MM.1S (cell line): ENCODE results near the gene BBS1.
"Not testable (repeated sequence)": the region's sequence is repeated elsewhere in the genome, so short reads cannot be mapped to it uniquely, and the experiment has no call there.

Experiments
- DNase-seq: peaks from one replicate; pipeline ENCODE4 v3.0.0-alpha.2; 2015
- H2AFZ ChIP-seq: fragments of 300-600 bp; sonication (generic); 2 replicates; pipeline ENCODE4 v1.6.0; 2016; ENCODE audit warnings: antibody characterized with exemption, low read length
- H3F3A ChIP-seq: fragments of 300-600 bp; sonication (generic); 2 replicates; pipeline ENCODE4 v1.6.1; 2016; ENCODE audit warnings: mild to moderate bottlenecking, antibody characterized with exemption, low read length, moderate library complexity, mixed read lengths; ENCODE audit not compliant: insufficient read depth
- H3K27ac ChIP-seq: fragments of 300-600 bp; sonication (generic); 2 replicates; pipeline ENCODE4 v1.5.1; 2016; ENCODE audit warnings: mild to moderate bottlenecking, low read length
- H3K27me3 ChIP-seq: fragments of 300-600 bp; sonication (generic); replicated peaks from 2 replicates; pipeline ENCODE4 v1.6.0; 2016; ENCODE audit warnings: low read length; ENCODE audit not compliant: insufficient read depth
- H3K36me3 ChIP-seq: fragments of 300-600 bp; sonication (generic); replicated peaks from 2 replicates; pipeline ENCODE4 v1.6.1; 2016; ENCODE audit warnings: mild to moderate bottlenecking, low read length, mixed read lengths; ENCODE audit not compliant: insufficient read depth
- H3K4me1 ChIP-seq: fragments of 300-600 bp; sonication (generic); 2 replicates; pipeline ENCODE4 v1.6.1; 2016; ENCODE audit warnings: low read length, mixed read lengths
- H3K4me2 ChIP-seq: fragments of 300-600 bp; sonication (generic); 2 replicates; pipeline ENCODE4 v1.6.0; 2016; ENCODE audit warnings: low read depth, low read length
- H3K4me3 ChIP-seq: fragments of 300-600 bp; sonication (generic); 2 replicates; pipeline ENCODE4 v1.5.1; 2016; ENCODE audit warnings: low read length, mixed read lengths
- H3K79me2 ChIP-seq: fragments of 300-600 bp; sonication (generic); 2 replicates; pipeline ENCODE4 v1.6.1; 2016; ENCODE audit warnings: mixed run types, low read length, mixed read lengths
- H3K9ac ChIP-seq: fragments of 300-600 bp; sonication (generic); 2 replicates; pipeline ENCODE4 v1.6.1; 2016; ENCODE audit warnings: low read length, mixed read lengths
- H3K9me2 ChIP-seq: fragments of 300-600 bp; sonication (generic); replicated peaks from 2 replicates; pipeline ENCODE4 v1.6.1; 2016; ENCODE audit warnings: mild to moderate bottlenecking, low read length, mixed read lengths; ENCODE audit not compliant: insufficient read depth
- H3K9me3 ChIP-seq: fragments of 300-600 bp; sonication (generic); replicated peaks from 2 replicates; pipeline ENCODE4 v1.6.1; 2016; ENCODE audit warnings: mild to moderate bottlenecking, low read length, mixed read lengths; ENCODE audit not compliant: insufficient read depth
- H4K20me1 ChIP-seq: fragments of 300-600 bp; sonication (generic); 2 replicates; pipeline ENCODE4 v1.6.1; 2016; ENCODE audit warnings: mild to moderate bottlenecking, low read length, moderate library complexity, mixed read lengths; ENCODE audit not compliant: insufficient read depth
- EZH2 ChIP-seq: fragments of 300-600 bp; sonication (generic); optimal IDR thresholded peaks from 2 replicates; pipeline ENCODE3; 2017; ENCODE audit warnings: low read depth, mild to moderate bottlenecking, antibody characterized with exemption, low read length, mixed read lengths
- EZH2phosphoT487 ChIP-seq: fragments of 300-600 bp; sonication (generic); IDR thresholded peaks from 2 replicates; pipeline ENCODE4 v1.6.1; 2018; ENCODE audit warnings: antibody characterized with exemption, low read length
- TF ChIP-seq, protein P1 (sequence below): fragments of 300-600 bp; sonication (generic); IDR thresholded peaks from 2 replicates; pipeline ENCODE4 v1.5.1; 2016; ENCODE audit warnings: antibody characterized with exemption, low read length, mixed read lengths

The BBS1 gene

GRCh38 chr11:66532784-66533183 lies 22.3 kb downstream of the BBS1 start:
- Histone ChIP-seq H3K4me3 (no peak overlapping the region), H3K4me2 (no peak overlapping the region), H3F3A (no peaks in the 10 kb centered on the region), H3K27me3 (no peaks in the 10 kb centered on the region), H3K9ac (no peak overlapping the region), H4K20me1 (no peaks in the 10 kb centered on the region), H3K79me2 (no peaks in the 10 kb centered on the region), H2AFZ (no peak overlapping the region), H3K9me3 (no peaks in the 10 kb centered on the region), H3K4me1 (no peaks in the 10 kb centered on the region), H3K27ac (no peak overlapping the region), H3K36me3 (no peaks in the 10 kb centered on the region), H3K9me2 (no peaks in the 10 kb centered on the region)
- TF ChIP-seq EZH2phosphoT487 (no peak), EZH2 (no peak)
- TF ChIP-seq, protein P1, sequence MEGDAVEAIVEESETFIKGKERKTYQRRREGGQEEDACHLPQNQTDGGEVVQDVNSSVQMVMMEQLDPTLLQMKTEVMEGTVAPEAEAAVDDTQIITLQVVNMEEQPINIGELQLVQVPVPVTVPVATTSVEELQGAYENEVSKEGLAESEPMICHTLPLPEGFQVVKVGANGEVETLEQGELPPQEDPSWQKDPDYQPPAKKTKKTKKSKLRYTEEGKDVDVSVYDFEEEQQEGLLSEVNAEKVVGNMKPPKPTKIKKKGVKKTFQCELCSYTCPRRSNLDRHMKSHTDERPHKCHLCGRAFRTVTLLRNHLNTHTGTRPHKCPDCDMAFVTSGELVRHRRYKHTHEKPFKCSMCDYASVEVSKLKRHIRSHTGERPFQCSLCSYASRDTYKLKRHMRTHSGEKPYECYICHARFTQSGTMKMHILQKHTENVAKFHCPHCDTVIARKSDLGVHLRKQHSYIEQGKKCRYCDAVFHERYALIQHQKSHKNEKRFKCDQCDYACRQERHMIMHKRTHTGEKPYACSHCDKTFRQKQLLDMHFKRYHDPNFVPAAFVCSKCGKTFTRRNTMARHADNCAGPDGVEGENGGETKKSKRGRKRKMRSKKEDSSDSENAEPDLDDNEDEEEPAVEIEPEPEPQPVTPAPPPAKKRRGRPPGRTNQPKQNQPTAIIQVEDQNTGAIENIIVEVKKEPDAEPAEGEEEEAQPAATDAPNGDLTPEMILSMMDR, result no peak
- DNase-seq, result no peak

GRCh38 chr11:66539170-66539869 lies 28.9 kb downstream of the BBS1 start:
- Histone ChIP-seq H2AFZ (no peak overlapping the region), H3K79me2 (no peaks in the 10 kb centered on the region), H3K27ac (no peak overlapping the region), H3F3A (no peaks in the 10 kb centered on the region), H3K4me1 (no peaks in the 10 kb centered on the region), H3K9me2 (no peaks in the 10 kb centered on the region), H3K4me3 (no peak overlapping the region), H3K9me3 (no peaks in the 10 kb centered on the region), H3K9ac (no peak overlapping the region), H4K20me1 (no peaks in the 10 kb centered on the region), H3K27me3 (no peaks in the 10 kb centered on the region), H3K36me3 (no peaks in the 10 kb centered on the region), H3K4me2 (no peak overlapping the region)
- no peak for DNase-seq
- TF ChIP-seq EZH2 (no peak), EZH2phosphoT487 (no peak)
- TF ChIP-seq, protein P1, result no peak

- TF ChIP-seq EZH2phosphoT487 (no peak), EZH2 (no peak)
- TF ChIP-seq, protein P1, result no peak
- no peak for DNase-seq
- H3K36me3 ChIP-seq, result no peaks in the 10 kb centered on the region
- no peaks in the 10 kb centered on the region for H3K4me1 ChIP-seq
- H3K27ac ChIP-seq, result no peak overlapping the region
- no peaks in the 10 kb centered on the region for H3K79me2 ChIP-seq
- H3K9ac ChIP-seq, result no peak overlapping the region
- H3K27me3 ChIP-seq, result no peaks in the 10 kb centered on the region
- no peaks in the 10 kb centered on the region for H3F3A ChIP-seq
- H2AFZ ChIP-seq, result no peak overlapping the region
- H3K4me3 ChIP-seq, result no peak overlapping the region
- no peaks in the 10 kb centered on the region for H4K20me1 ChIP-seq
- no peaks in the 10 kb centered on the region for H3K9me2 ChIP-seq
- no peak overlapping the region for H3K4me2 ChIP-seq
- H3K9me3 ChIP-seq, result no peaks in the 10 kb centered on the region
Observed at GRCh38 chr11:66539870-66540213, 29.4 kb downstream of the BBS1 start.

DNA sequence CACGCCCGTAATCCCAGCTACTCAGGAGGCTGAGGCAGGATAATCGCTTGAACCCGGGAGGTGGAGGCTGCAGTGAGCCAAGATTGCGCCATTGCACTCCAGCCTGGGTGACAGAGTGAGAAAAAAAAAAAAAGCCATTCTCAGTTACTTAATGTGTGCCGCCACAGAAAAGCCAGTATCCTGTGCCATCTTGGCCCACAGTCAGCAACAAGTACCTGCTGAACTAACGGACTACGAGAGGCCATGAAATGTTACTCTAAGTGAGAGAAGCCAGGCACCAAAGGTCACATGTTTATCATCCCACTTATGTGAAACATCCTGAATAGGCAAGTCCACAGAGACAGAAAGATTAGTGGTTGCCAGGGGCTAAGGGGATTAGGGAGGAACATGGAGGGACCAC lies 30.2 kb downstream of the BBS1 start:
- H3K9me2 ChIP-seq, H3K9ac ChIP-seq, H3F3A ChIP-seq, H3K4me3 ChIP-seq, H2AFZ ChIP-seq, H3K79me2 ChIP-seq, DNase-seq, H3K4me2 ChIP-seq, H3K9me3 ChIP-seq, H3K36me3 ChIP-seq, H3K27me3 ChIP-seq, H3K27ac ChIP-seq, H3K4me1 ChIP-seq, H4K20me1 ChIP-seq: not testable (repeated sequence)
